Tibial artery (tissue), 4 donors: Measurements from ENCODE around the gene DIDO1.

Experiments used
- DNase-seq, 2 donors: peaks; one replicate each; pipeline ENCODE4 v3.0.0-alpha.2; 2019
- H3K27ac ChIP-seq, 2 donors: fragments of 200-600 bp; sonication (generic) in 1 of 2; 1 replicate in 1 of 2; 2 replicates in 1 of 2; pipeline ENCODE4 v1.5.1; 2018 to 2019; ENCODE audit warnings: mild to moderate bottlenecking in 1 of 2
- H3K27me3 ChIP-seq, 2 donors: fragments of 200-600 bp; sonication (generic) in 1 of 2; one replicate each; pipeline versions ENCODE4 v1.5.1 to v1.6.0; 2016 to 2019
- H3K36me3 ChIP-seq, 3 donors: fragments of 200-600 bp; sonication (generic) in 2 of 3; one replicate each; pipeline ENCODE4 v1.5.1; 2016 to 2019; ENCODE audit warnings: mild to moderate bottlenecking in 2 of 3
- H3K4me1 ChIP-seq, 4 donors: fragments of 200-600 bp; sonication (generic) in 2 of 4; 1 replicate in 3 of 4; 2 replicates in 1 of 4; pipeline ENCODE4 v1.5.1; 2016 to 2019
- H3K4me3 ChIP-seq, 2 donors: fragments of 200-600 bp; sonication (generic) in 1 of 2; 1 replicate in 1 of 2; 2 replicates in 1 of 2; pipeline ENCODE4 v1.5.1; 2018 to 2019; ENCODE audit warnings: mild to moderate bottlenecking in 2 of 2
- H3K9me3 ChIP-seq, 3 donors: fragments of 200-600 bp; sonication (generic) in 1 of 3; one replicate each; pipeline ENCODE4 v1.5.1; 2016 to 2019
- CTCF ChIP-seq, 2 experiments: fragments of 200-600 bp in 1 of 2; fragments of 450-650 bp in 1 of 2; IDR thresholded peaks; one replicate each; pipeline ENCODE4 v1.5.1; 2017 to 2019; ENCODE audit warnings: antibody characterized with exemption in 2 of 2, mild to moderate bottlenecking in 1 of 2, moderate library complexity in 1 of 2
- intact Hi-C: fragments of 100-400 bp; cut with DNase I; formaldehyde crosslinking; loops from one replicate; pipeline ENCODE4 v1.15.0; 2023; ENCODE audit warnings: low total_unique reads

Gene DIDO1

GRCh38 chr20:62926229-62927127, at the start of gene DIDO1:
DIDO1 (minus strand) TSS chr20:62926505.
- Histone ChIP-seq H3K4me3 (peak within 1 kb of the TSS; percentile 82 to 94), H3K9me3 (no peaks in the 10 kb centered on the region), H3K36me3 (no peaks in the 10 kb centered on the region), H3K27me3 (no peaks in the 10 kb centered on the region), H3K27ac (peak within 1 kb of the TSS; percentile 94 to 98), H3K4me1 (peaks cover 0 to 70% (median 59%) of the 10 kb centered on the region in 4 donors)
- DNase-seq: peak; percentile 81 to 91
- intact Hi-C loops: no loop called here
- peak; percentile 59 to 63 for TF ChIP-seq CTCF (IDR thresholded peaks at IDR 0.05)

- H3K27me3 ChIP-seq: peaks cover 0 to 95% of the 10 kb centered on the region in 2 donors
- H3K36me3 ChIP-seq: no peaks in the 10 kb centered on the region
- DNase-seq: no peak
- peaks cover 0 to 10% (median 8%) of the 10 kb centered on the region in 4 donors for H3K4me1 ChIP-seq
- TF ChIP-seq CTCF (IDR thresholded peaks at IDR 0.05): no peak
- no peaks in the 10 kb centered on the region for H3K9me3 ChIP-seq
- H3K4me3 ChIP-seq: no peak overlapping the region
- intact Hi-C loops: no loop called here
- no peak overlapping the region for H3K27ac ChIP-seq
Measured at GRCh38 chr20:62975251-62975760, 49.0 kb upstream of the DIDO1 start.

- intact Hi-C loops: no loop called here
- Histone ChIP-seq H3K4me3 (peak overlapping the region; percentile 16 to 33), H3K36me3 (no peaks in the 10 kb centered on the region), H3K27ac (no peak overlapping the region), H3K9me3 (no peaks in the 10 kb centered on the region), H3K27me3 (peaks cover 0 to 78% of the 10 kb centered on the region in 2 donors), H3K4me1 (peaks cover 0 to 10% (median 8%) of the 10 kb centered on the region in 4 donors)
- no peak for DNase-seq
- TF ChIP-seq CTCF (IDR thresholded peaks at IDR 0.05): no peak
Measured at GRCh38 chr20:62972845-62973745, 46.8 kb upstream of the DIDO1 start.

- Histone ChIP-seq H3K27me3 (peaks cover 0 to 69% of the 10 kb centered on the region in 2 donors), H3K4me1 (peaks cover 0 to 10% (median 8%) of the 10 kb centered on the region in 4 donors), H3K9me3 (no peaks in the 10 kb centered on the region), H3K36me3 (no peaks in the 10 kb centered on the region), H3K27ac (no peak overlapping the region), H3K4me3 (peak overlapping the region; percentile 16 to 33)
- peak; percentile 84 to 87 for DNase-seq
- peak; percentile 94 to 96 for TF ChIP-seq CTCF (IDR thresholded peaks at IDR 0.05)
- intact Hi-C loops: no loop called here
Measured at GRCh38 chr20:62971950-62972844, 45.9 kb upstream of the DIDO1 start.
